HG03354 (cell line): ENCODE data around the gene ZNF784.
"Not testable (repeated sequence)": the region's sequence is repeated elsewhere in the genome, so short reads cannot be mapped to it uniquely, and the experiment has no call there.

Source experiments
- ATAC-seq: cut with Tn5 transposase; IDR thresholded peaks from one replicate; pipeline ENCODE4 v1.9.1; 2021; ENCODE audit warnings: mild to moderate bottlenecking; ENCODE audit not compliant: unreplicated experiment, poor library complexity, severe bottlenecking

ZNF784 gene

GRCh38 chr19:55591555-55591954, 32.8 kb downstream of the ZNF784 start:
- ATAC-seq: no peak

DNA sequence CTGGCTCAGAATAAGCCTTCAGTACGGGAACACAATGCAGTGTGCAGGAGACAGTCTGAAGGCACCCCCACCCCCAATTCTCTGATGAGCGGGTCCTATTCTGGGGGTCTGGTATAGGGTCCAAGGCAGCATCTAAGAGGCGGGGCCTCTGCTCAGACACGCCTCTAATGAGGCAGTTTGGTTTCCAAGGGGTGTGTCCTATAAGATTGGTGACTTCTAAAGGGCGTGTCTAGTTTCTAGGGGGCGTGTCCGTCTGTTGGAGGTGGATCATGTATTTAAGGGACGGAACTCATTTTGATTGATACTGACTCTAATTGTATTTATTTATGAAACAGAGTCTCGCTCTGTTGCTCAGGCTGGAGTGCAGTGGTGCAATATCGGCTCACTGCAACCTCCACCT, 33.7 kb downstream of the ZNF784 start:
- no peak for ATAC-seq

- ATAC-seq: no peak
Measured at GRCh38 chr19:55590109-55590508, 34.3 kb downstream of the ZNF784 start.

GRCh38 chr19:55588738-55589137, 35.6 kb downstream of the ZNF784 start:
- no peak for ATAC-seq

DNA sequence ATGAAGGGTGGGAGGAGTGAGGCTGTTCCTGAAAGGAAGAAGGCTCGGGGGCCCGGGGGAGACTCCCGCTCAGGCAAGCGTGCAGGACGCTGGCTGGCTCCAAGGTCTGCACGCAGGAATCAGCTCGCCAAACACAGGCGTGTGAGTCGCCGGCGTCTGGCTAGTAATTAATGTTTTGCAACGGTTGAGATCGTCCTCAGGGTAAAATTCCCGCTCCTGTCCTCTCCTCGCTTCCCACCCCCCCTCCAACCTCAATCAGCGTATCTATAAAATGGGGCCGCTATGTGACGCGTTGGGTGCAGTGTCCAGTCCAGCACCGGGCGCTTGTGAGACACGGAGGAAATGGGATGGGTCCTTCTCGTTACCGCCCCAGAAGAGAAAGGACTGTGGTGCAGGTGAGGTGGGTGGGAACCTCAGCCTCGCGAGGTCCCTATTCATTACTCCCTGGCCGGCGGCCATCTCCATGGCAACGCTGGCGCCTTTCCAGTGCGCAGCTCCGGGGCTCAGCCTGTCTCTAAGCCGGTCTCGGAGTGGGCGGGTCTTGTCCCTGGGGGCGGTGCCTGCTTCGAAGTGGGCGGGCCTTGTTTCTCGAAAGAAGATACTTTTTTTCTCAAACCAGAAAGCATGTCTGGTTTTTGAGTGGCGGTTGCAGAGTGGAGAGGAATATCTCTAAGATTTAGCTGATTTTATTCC, 37.2 kb downstream of the ZNF784 start:
- ATAC-seq: peak; percentile 97

DNA sequence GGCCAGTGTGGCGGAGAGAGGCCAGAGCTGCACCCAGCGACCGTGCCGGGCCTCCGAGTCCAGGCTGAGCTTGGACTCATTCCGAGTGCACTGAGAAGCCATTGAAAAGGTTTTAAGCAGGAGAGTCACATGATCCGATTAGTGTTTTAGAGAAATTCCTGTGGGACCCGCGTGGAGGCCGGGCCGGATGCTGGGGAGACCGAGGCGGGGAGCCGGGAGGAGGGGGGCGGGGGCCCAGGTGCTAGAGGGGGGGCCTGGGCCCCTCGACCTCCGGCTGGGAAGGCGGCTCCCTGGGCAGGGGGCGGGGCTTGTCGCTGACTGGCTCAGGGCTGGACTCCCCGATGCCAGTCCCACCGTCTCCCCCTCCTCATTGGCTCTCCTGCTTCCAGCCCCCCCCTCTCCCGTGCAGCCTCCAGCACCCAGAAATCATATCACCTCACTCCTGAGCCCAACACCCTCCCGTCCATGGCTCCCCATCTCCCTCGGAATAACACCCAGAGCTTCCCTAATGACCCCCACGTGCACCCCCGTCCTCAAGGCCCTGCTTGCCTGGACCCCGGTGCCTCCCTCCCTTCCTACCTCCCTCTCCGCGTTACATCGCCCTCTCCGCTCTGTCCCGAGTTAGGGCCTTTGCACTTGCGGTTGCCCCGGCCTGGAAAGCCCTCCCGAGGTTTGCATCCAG, 38.6 kb downstream of the ZNF784 start:
- no peak for ATAC-seq

DNA sequence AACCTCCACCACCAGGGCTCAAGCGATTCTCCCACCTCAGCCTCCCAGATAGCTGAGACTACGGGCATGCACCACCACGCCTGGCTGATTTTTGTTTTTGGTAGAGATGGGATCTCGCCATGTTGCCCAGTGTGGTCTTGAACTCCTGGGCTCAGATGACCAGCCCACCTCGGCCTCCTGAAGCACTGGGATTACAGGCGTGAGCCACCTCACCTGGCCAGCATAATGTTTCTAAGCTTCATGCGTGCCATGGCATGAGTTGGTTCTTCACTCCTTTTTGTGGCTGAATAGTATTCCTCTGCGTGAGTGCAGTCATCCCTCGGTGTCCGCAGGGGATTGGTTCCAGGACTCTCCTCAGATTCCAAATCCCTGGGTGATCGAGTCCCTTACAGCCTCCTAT, 39.5 kb downstream of the ZNF784 start:
- ATAC-seq: no peak

DNA sequence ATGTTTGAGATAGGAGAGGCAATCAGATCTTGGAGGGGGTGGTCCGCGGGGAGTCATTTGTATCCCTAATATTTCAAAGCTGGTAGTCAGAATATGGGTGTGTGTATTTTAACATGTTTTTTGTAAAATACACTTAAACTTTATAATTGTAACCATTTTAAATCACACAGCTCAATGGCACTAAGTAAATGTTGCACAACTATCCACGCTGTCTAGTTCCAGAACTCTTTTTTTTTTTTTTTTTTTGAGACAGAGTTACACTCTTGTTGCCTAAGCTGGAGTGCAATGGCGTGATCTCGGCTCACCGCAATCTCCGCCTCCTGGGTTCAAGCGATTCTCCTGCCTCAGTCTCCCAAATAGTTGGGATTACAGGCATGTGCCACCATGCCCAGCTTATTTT, 40.5 kb downstream of the ZNF784 start:
- not testable (repeated sequence) for ATAC-seq

- not testable (repeated sequence) for ATAC-seq
Measured at GRCh38 chr19:55582284-55582683, 42.1 kb downstream of the ZNF784 start.

- no peak for ATAC-seq
Measured at GRCh38 chr19:55581823-55582223, 42.5 kb downstream of the ZNF784 start.

GRCh38 chr19:55581145-55581822, 43.1 kb downstream of the ZNF784 start:
- no peak for ATAC-seq

DNA sequence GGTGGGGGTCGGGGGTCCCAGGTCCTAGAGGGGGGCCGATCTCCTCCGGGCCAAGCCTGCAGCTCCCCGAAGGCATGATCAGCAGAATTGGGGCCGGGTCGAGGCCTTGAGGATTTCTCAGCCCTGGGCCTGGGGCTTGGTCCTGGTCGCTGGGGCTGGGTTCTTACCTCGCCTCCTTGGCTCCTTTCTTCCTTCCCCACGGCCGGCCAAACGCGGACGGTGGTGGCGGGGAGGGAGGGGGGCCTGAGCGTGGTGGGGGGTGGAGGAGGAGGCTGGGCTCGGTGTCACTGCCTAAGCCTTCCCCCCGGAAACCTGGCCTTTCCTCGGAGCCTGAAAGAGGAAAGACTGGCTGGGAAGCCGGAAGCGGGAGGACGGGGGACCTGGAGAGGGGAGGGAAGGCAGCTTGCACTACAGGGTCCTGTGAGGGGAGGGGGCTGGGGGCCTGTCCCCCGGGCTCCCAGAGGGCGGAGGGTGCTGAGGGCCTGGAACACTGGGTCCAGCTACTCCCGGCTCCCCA, 43.7 kb downstream of the ZNF784 start, which contains the start of gene ZNF579:
ZNF579 (minus strand) TSS at position 221 of the 517 bp plus-strand sequence. CDS start 1,209 bp downstream, outside the sequence.
- peak; percentile 59 for ATAC-seq

DNA sequence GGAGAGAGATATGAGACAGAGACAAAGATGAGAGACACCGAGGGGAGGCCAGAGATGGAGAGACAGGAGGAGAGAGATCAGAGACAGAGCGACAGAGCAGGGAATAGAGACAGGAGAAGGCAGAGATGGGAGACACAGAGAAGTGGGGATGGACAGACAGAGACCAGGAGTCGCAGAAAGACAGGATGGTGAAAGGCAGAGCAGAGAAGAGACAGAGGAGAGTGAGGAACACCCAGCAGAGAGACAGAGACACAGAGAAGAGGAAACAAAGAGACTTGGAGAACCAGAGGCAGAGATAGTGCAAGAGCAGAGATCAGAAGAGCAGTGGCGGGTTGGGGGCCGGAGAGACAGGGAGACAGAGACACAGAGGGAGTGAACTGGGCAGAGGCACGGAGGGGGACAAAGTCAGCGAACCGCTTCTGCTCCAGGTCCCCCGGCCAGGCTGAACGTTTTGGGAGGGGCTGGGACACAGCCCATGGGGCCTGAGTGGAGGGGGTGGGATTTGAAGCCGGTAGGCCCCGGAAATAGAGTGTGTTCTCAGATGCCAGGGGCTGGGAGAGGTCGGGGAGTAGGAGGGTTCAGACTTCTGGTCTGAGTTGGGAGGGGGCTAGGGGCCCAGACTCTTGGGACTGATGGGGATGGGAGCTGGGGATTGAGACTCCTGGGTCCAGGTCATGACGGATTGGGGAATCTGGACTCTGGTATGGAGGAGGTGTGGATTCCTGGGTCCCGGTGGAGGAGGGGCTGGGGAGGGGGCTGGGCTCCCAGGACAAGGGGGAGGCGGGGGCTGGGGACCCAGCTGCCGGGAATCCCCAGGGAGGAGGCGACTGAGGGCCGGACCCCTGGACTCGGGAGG, 44.4 kb downstream of the ZNF784 start:
- ATAC-seq: peak; percentile 20

GRCh38 chr19:55578761-55579747, 45.3 kb downstream of the ZNF784 start:
- no peak for ATAC-seq

DNA sequence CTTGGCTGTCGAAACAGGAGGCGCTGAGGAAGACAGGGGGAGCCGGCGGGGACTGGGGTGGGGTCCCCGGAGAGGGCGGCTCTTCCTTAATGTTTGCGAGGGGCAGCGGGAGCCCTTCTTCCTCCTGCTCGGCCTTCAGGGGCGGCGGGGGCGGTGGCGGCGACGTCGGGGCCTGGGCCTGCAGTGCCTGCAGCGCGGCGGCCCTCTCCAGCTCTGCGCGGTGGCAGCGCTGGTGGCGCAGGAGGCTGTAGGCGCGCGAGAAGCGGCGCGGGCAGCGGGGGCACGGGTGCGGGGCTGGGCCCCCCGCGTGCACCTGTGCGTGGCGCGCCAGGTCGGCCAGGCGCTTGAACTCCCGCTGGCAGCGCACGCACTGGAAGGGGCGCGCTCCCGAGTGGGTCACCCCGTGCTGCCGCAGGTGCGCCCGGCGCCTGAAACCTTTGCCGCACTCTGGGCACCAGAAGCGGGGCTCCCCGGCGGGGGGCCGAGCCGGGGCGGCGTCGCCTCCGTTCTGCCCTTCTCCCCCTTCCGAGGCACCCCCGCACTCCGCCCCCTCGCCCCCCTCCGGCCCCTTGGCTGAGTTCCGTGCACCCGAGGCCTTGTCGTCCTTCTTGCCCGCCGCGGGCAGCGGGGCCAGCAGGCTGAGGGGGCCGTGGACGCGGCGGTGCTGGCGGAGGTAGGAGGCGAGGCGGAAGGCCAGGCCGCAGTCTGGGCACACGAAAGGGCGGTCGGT, 46.2 kb downstream of the ZNF784 start:
- no peak for ATAC-seq

GRCh38 chr19:55576746-55577145, 47.6 kb downstream of the ZNF784 start:
- no peak for ATAC-seq

- ATAC-seq: not testable (repeated sequence)
Measured at GRCh38 chr19:55573929-55574328, 50.4 kb downstream of the ZNF784 start.
